Spleen (tissue), 11 donors: ENCODE results near the gene GPR45. TPM values are rescaled to one million over a fixed set of nuclear protein-coding genes. Genes with fewer than 3 reads are reported as not detected.

ENCODE experiments used
- DNase-seq: peaks from one replicate; pipeline ENCODE4 v3.0.0-alpha.2; 2020
- H3K27ac ChIP-seq, 8 donors: fragments of 200-600 bp; sonication (generic) in 7 of 8; 1 replicate in 4 of 8; 2 replicates in 4 of 8; pipeline versions ENCODE4 v1.5.0 to v1.8.0; 2016 to 2021; ENCODE audit warnings: inconsistent platforms in 4 of 8, mild to moderate bottlenecking in 4 of 8, moderate library complexity in 1 of 8
- H3K27me3 ChIP-seq, 7 donors: fragments of 200-600 bp; sonication (generic) in 6 of 7; replicated peaks in 1 of 7; 1 replicate in 4 of 7; 2 replicates in 3 of 7; pipeline versions ENCODE4 v1.5.0 to v1.8.0; 2016 to 2021; ENCODE audit warnings: inconsistent platforms in 3 of 7, mild to moderate bottlenecking in 1 of 7
- H3K36me3 ChIP-seq, 6 donors: fragments of 200-600 bp; sonication (generic) in 5 of 6; 1 replicate in 4 of 6; 2 replicates in 2 of 6; pipeline versions ENCODE4 v1.5.0 to v1.8.0; 2016 to 2021; ENCODE audit warnings: inconsistent platforms in 2 of 6
- H3K4me1 ChIP-seq, 6 donors: fragments of 200-600 bp; sonication (generic) in 5 of 6; 1 replicate in 3 of 6; 2 replicates in 3 of 6; pipeline versions ENCODE4 v1.5.0 to v1.8.0; 2016 to 2021; ENCODE audit warnings: inconsistent platforms in 3 of 6
- H3K4me3 ChIP-seq, 8 donors: fragments of 200-600 bp; sonication (generic) in 7 of 8; 1 replicate in 4 of 8; 2 replicates in 4 of 8; pipeline versions ENCODE4 v1.5.0 to v1.8.0; 2016 to 2021; ENCODE audit warnings: inconsistent platforms in 4 of 8, mild to moderate bottlenecking in 4 of 8, moderate library complexity in 2 of 8
- H3K9me3 ChIP-seq, 8 donors: fragments of 200-600 bp; sonication (generic) in 7 of 8; 1 replicate in 4 of 8; 2 replicates in 4 of 8; pipeline versions ENCODE4 v1.5.0 to v1.8.0; 2016 to 2021; ENCODE audit warnings: inconsistent platforms in 4 of 8
- CTCF ChIP-seq, 11 experiments: fragments of 200-600 bp in 7 of 11; fragments of 450-650 bp in 4 of 11; sonication (generic) in 4 of 11; IDR thresholded peaks in 8 of 11; conservative IDR thresholded peaks in 3 of 11; 1 replicate in 7 of 11; 2 replicates in 4 of 11; pipeline versions ENCODE4 v1.4.0 to v1.8.0; 2016 to 2021; ENCODE audit warnings: antibody characterized with exemption in 11 of 11, inconsistent platforms in 4 of 11, mild to moderate bottlenecking in 1 of 11
- POLR2A ChIP-seq, 3 donors: fragments of 450-650 bp; IDR thresholded peaks; one replicate each; pipeline ENCODE4 v1.5.1; 2017; ENCODE audit warnings: antibody characterized with exemption in 3 of 3, mild to moderate bottlenecking in 1 of 3
- POLR2AphosphoS5 ChIP-seq, 3 donors: sonication (generic); formaldehyde crosslinking; IDR thresholded peaks; one replicate each; pipeline ENCODE4 v1.5.1; 2017; ENCODE audit warnings: antibody characterized with exemption in 3 of 3
- WGBS, 5 donors: extraction: QIAGEN DNeasy Blood & Tissue Kit in 3 of 5; methylation state at CpG; one replicate each; pipeline versions ENCODE4 v1.1.5 to v1.1.7; 2013 to 2018; 5-methylcytosine and 5-hydroxymethylcytosine counted together
- intact Hi-C: fragments of 100-400 bp; cut with DNase I; formaldehyde crosslinking; loops from one replicate; pipeline ENCODE4 v1.15.0; 2023; ENCODE audit warnings: low total_unique reads
- polyA plus RNA-seq, 3 donors: library from polyadenylated mRNA; stranded (reverse); fragments of 200-250 nt; gene quantifications; one replicate each; pipeline ENCODE4 v1.2.1, GENCODE V29; 2013
- total RNA-seq, 7 donors: library from RNA; depleted of rRNA in 3 of 7; stranded (reverse); fragments of >200 nt in 3 of 7; fragmentation: NEBNext Ultra II Directional in 4 of 7; extraction: Animal tissue kit (Norgen Biotek cat#: 25700) in 4 of 7; gene quantifications; one replicate each; pipeline versions ENCODE4 v1.1.0 to v1.2.1, GENCODE V29; 2016 to 2021
- donor health status: healthy with polysubstance abuse.
- donor health status: DM: no; HTN: no; CAD: no; lungs with moderate emphysema.
- donor health status: DM: no; HTN: no; CAD: no.
- donor health status: Bipolar disorder and iron deficiency.
- donor health status: healthy.
- donor health status: DM: no; HTN: no; CAD: no.
- donor health status: DM: yes; HTN: yes; CAD: no.

Gene GPR45
- total and polyA plus RNA-seq, 10 donors: not detected

- TF ChIP-seq POLR2A (IDR thresholded peaks at IDR 0.05): no peak
- TF ChIP-seq POLR2AphosphoS5 (IDR thresholded peaks at IDR 0.05): peak in 2 of 3 donors; percentile 40 to 64
- peak in 10 of 11 experiments; percentile 17 to 78 (median 70) for TF ChIP-seq CTCF (IDR thresholded peaks at IDR 0.05 in 8 of 11, conservative IDR thresholded peaks at IDR 0.05 in 3 of 11)
- Histone ChIP-seq H3K9me3 (no peaks in the 10 kb centered on the region), H3K27me3 (peaks cover 0 to 12% (median 0%) of the 10 kb centered on the region in 7 donors), H3K4me1 (peaks cover 0 to 40% (median 16%) of the 10 kb centered on the region in 6 donors), H3K36me3 (no peaks in the 10 kb centered on the region), H3K4me3 (no peak overlapping the region), H3K27ac (peak overlapping the region in 1 of 8 donors; percentile 18)
- peak; percentile 83 for DNase-seq
- intact Hi-C loops: loop anchor here (5.0 kb wide), 1 partner anchor 118 kb away; no protein-coding TSS in a partner anchor
- whole genome bisulfite sequencing, 5 donors: 4 to 17% (median 7%) methylated on average over 10 to 12 of the region's 12 CpGs
Measured at GRCh38 chr2:105235388-105236059, 6.0 kb upstream of the GPR45 start.

- H3K27ac ChIP-seq: peak overlapping the region in 1 of 8 donors; percentile 18
- H3K4me1 ChIP-seq: peaks cover 0 to 40% (median 16%) of the 10 kb centered on the region in 6 donors
- peaks cover 0 to 12% (median 0%) of the 10 kb centered on the region in 7 donors for H3K27me3 ChIP-seq
- 45 to 61% (median 52%) methylated on average over 5 of the region's 5 CpGs for WGBS, 5 donors
- intact Hi-C loops: loop anchor here (5.0 kb wide), 1 partner anchor 119 kb away; no protein-coding TSS in a partner anchor
- no peaks in the 10 kb centered on the region for H3K9me3 ChIP-seq
- no peak for TF ChIP-seq POLR2AphosphoS5 (IDR thresholded peaks at IDR 0.05)
- no peak for TF ChIP-seq POLR2A (IDR thresholded peaks at IDR 0.05)
- TF ChIP-seq CTCF (IDR thresholded peaks at IDR 0.05 in 8 of 11, conservative IDR thresholded peaks at IDR 0.05 in 3 of 11): no peak
- no peak for DNase-seq
- no peaks in the 10 kb centered on the region for H3K36me3 ChIP-seq
- no peak overlapping the region for H3K4me3 ChIP-seq
Measured at GRCh38 chr2:105236060-105236424, 5.5 kb upstream of the GPR45 start.

GRCh38 chr2:105237045-105237765 is 4.3 kb upstream of the GPR45 start:
- peaks cover 0 to 12% (median 0%) of the 10 kb centered on the region in 7 donors for H3K27me3 ChIP-seq
- H3K36me3 ChIP-seq: no peaks in the 10 kb centered on the region
- H3K9me3 ChIP-seq: no peaks in the 10 kb centered on the region
- intact Hi-C loops: loop anchor here (5.0 kb wide), 1 partner anchor 120 kb away; no protein-coding TSS in a partner anchor
- TF ChIP-seq CTCF (IDR thresholded peaks at IDR 0.05 in 8 of 11, conservative IDR thresholded peaks at IDR 0.05 in 3 of 11) (no peak), POLR2A (IDR thresholded peaks at IDR 0.05) (no peak), POLR2AphosphoS5 (IDR thresholded peaks at IDR 0.05) (peak in 1 of 3 donors; percentile 48)
- 51 to 83% (median 66%) methylated on average over 38 to 41 of the region's 41 CpGs for WGBS, 5 donors
- H3K4me3 ChIP-seq: no peak overlapping the region
- DNase-seq: no peak
- peaks cover 0 to 40% (median 16%) of the 10 kb centered on the region in 6 donors for H3K4me1 ChIP-seq
- H3K27ac ChIP-seq: peak overlapping the region in 4 of 8 donors; percentile 8 to 56 (median 38)
